ENCODE results near the gene RBMS3. TPM values are rescaled to one million over a fixed set of nuclear protein-coding genes. Genes with fewer than 3 reads are reported as not detected.

Gene RBMS3
- total and polyA plus RNA-seq, 2 of the 8 experiments (the other 6 are each of a cell fraction or from before 2014, with no cell fraction given) = 3.7 to 6.9 TPM

DNA sequence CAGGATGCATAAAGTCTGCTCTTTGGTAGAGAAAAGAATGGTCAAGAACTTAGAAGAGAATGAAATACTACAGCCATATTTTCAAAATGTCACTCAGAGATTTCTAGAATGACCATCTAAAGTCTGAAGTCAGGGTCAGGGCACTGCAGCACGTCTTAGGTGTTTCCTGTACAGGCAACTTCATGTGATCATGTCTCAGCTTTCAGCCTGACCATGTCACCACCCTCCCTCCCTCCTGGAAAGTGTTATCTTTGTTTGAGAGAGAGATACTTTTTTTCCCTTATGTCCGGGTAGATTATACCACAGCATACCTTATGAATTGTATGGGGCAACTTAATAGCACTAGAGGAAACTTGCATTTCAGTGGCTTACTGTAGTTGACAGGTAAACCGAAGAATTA lies 767.6 kb downstream of the RBMS3 start:
- H3K23ac ChIP-seq (ENCODE audit: insufficient read length) = no peak overlapping the region
- no peaks in the 10 kb centered on the region for H3K23me2 ChIP-seq (ENCODE audit: low read depth, low read length)
- no peak overlapping the region for H3K9ac ChIP-seq (replicated peaks in 1 of 4; ENCODE audit: extremely low read depth in 1 of 4, low read depth in 3 of 4, low read length in 3 of 4)
- peaks cover 0 to 5% (median 0%) of the 10 kb centered on the region in 4 experiments; a peak in 2 of 7 replicates for H3K4me1 ChIP-seq (replicated peaks in 1 of 4; ENCODE audit: control insufficient read depth in 3 of 4, insufficient read depth in 4 of 4, low read length in 3 of 4)
- H4K8ac ChIP-seq (ENCODE audit: extremely low read depth, insufficient read depth, low read length) = no peak overlapping the region
- H3K4ac ChIP-seq (replicated peaks; ENCODE audit: insufficient read length, low read depth, low read length) = no peak overlapping the region
- H3K79me2 ChIP-seq (ENCODE audit: control insufficient read depth in 1 of 2, insufficient read depth in 2 of 2, low read length in 2 of 2) = no peaks in the 10 kb centered on the region
- H2BK20ac ChIP-seq (ENCODE audit: low read length) = no peak overlapping the region
- ChIA-PET POLR2A (ENCODE audit: partially characterized antibody) (no interaction called here), CTCF (ENCODE audit: partially characterized antibody) (interaction anchor here (0.5 to 0.9 kb wide), 2 partner anchors 43 to 66 kb away, joined by 3 read pairs; no protein-coding TSS in a partner anchor)
- no peaks in the 10 kb centered on the region for H3K27me3 ChIP-seq (replicated peaks in 1 of 4; ENCODE audit: control insufficient read depth in 3 of 4, extremely low read depth in 1 of 4, insufficient read depth in 3 of 4, low read length in 3 of 4)
- no peak overlapping the region for H2BK5ac ChIP-seq (ENCODE audit: low read depth, low read length)
- no peak overlapping the region for H3K18ac ChIP-seq (ENCODE audit: extremely low read depth, low read length)
- 89% methylated on average over 3 of the region's 3 CpGs; no CpG with 5 or more reads in 1 of the 2 experiments for WGBS, 2 experiments (ENCODE audit: extremely low coverage in 1 of 2, insufficient coverage in 1 of 2, insufficient read length in 1 of 2, insufficient replicate concordance in 2 of 2, low coverage in 1 of 2, low lambda C conversion rate in 2 of 2, missing lambda C conversion rate in 1 of 2)
- no peak overlapping the region for H3K56ac ChIP-seq (replicated peaks; ENCODE audit: insufficient read length, low read depth, low read length)
- no peak overlapping the region for H2BK120ac ChIP-seq (replicated peaks; ENCODE audit: low read depth, low read length)
- no peak overlapping the region for H4K91ac ChIP-seq (replicated peaks; ENCODE audit: insufficient read length, low read length)
- no peak for DNase-seq (ENCODE audit: low read depth in 1 of 2, low spot score in 2 of 2)
- no peak for FAIRE-seq
- peaks cover 12 to 14% of the 10 kb centered on the region in 2 experiments; a peak in 3 of 4 replicates for H3K9me3 ChIP-seq (ENCODE audit: insufficient read depth in 2 of 2, low read depth in 1 of 2, low read length in 1 of 2)
- H4K5ac ChIP-seq (ENCODE audit: insufficient read length, low read depth, low read length) = no peak overlapping the region
- H2BK12ac ChIP-seq (ENCODE audit: low read depth, low read length) = no peak overlapping the region
- H3K27ac ChIP-seq (ENCODE audit: low read depth, low read length) = no peak overlapping the region
- TF ChIP-seq GABPA (IDR thresholded peaks at IDR 0.05; ENCODE audit: borderline replicate concordance, insufficient read depth, low read length) (no peak), RXRA (IDR thresholded peaks at IDR 0.05; ENCODE audit: insufficient read depth, low read depth, low read length) (no peak), NRF1 (IDR thresholded peaks at IDR 0.05; ENCODE audit: low read depth, low read length) (no peak), RBBP5 (IDR thresholded peaks at IDR 0.05; ENCODE audit: borderline replicate concordance, low read depth, low read length) (no peak), TAF1 (IDR thresholded peaks at IDR 0.05; ENCODE audit: low read depth, low read length) (no peak), BACH1 (IDR thresholded peaks at IDR 0.05; ENCODE audit: low read length) (no peak), SP4 (IDR thresholded peaks at IDR 0.05; ENCODE audit: low read length) (no peak), SRF (IDR thresholded peaks at IDR 0.05; ENCODE audit: low read depth, low read length) (no peak)
- TF ChIP-seq, protein P1, sequence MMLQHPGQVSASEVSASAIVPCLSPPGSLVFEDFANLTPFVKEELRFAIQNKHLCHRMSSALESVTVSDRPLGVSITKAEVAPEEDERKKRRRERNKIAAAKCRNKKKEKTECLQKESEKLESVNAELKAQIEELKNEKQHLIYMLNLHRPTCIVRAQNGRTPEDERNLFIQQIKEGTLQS (IDR thresholded peaks at IDR 0.05; ENCODE audit: insufficient read depth, low read depth, low read length) = no peak
- H3K4me2 ChIP-seq (ENCODE audit: insufficient read depth in 1 of 2, low read depth in 2 of 2, low read length in 2 of 2) = no peak overlapping the region
- H2AFZ ChIP-seq (ENCODE audit: low read length) = no peak overlapping the region
- no peaks in the 10 kb centered on the region for H3K79me1 ChIP-seq (ENCODE audit: low read depth, low read length)
- H2AK5ac ChIP-seq (ENCODE audit: low read depth, low read length) = no peak overlapping the region
- H4K20me1 ChIP-seq (replicated peaks in 1 of 2; ENCODE audit: control insufficient read depth in 1 of 2, insufficient read depth in 2 of 2, low read length in 2 of 2) = no peaks in the 10 kb centered on the region
- H2BK15ac ChIP-seq (ENCODE audit: low read length) = no peak overlapping the region
- no peak overlapping the region for H3K14ac ChIP-seq (ENCODE audit: insufficient read length)
- H3K36me3 ChIP-seq (ENCODE audit: control insufficient read depth in 2 of 4, insufficient read depth in 4 of 4, low read length in 3 of 4) = peaks cover 0 to 7% (median 0%) of the 10 kb centered on the region in 4 experiments; a peak in 2 of 8 replicates
- no peak overlapping the region for H3K4me3 ChIP-seq (ENCODE audit: extremely low read depth in 1 of 4, insufficient read depth in 2 of 4, low read depth in 3 of 4, low read length in 4 of 4)
